Karpas-422 (cell line): Measurements from ENCODE around the gene ANGPTL4. TPM values are rescaled to one million over a fixed set of nuclear protein-coding genes. Genes with fewer than 3 reads are reported as not detected.
"Not testable (repeated sequence)": the region's sequence is repeated elsewhere in the genome, so short reads cannot be mapped to it uniquely, and the experiment has no call there.

Experiments used
- DNase-seq: peaks from one replicate; pipeline ENCODE4 v3.0.0-alpha.2; 2015
- H2AFZ ChIP-seq: fragments of 200-600 bp; sonication (generic); 2 replicates; pipeline ENCODE4 v1.6.1; 2014; ENCODE audit warnings: antibody characterized with exemption, low read length, mixed read lengths
- H3K27ac ChIP-seq: fragments of 200-600 bp; sonication (generic); 2 replicates; pipeline ENCODE4 v1.5.1; 2014; ENCODE audit warnings: mild to moderate bottlenecking, low read length, moderate library complexity
- H3K27me3 ChIP-seq: fragments of 200-600 bp; sonication (generic); 2 replicates; pipeline ENCODE4 v1.6.1; 2014; ENCODE audit warnings: low read length, mixed read lengths
- H3K36me3 ChIP-seq: fragments of 200-600 bp; sonication (generic); 2 replicates; pipeline ENCODE4 v1.6.1; 2014; ENCODE audit warnings: low read length, mixed read lengths; ENCODE audit not compliant: insufficient read depth
- H3K4me1 ChIP-seq: fragments of 200-600 bp; sonication (generic); 2 replicates; pipeline ENCODE4 v1.6.1; 2014; ENCODE audit warnings: mild to moderate bottlenecking, low read length, mixed read lengths
- H3K4me2 ChIP-seq: fragments of 200-600 bp; sonication (generic); 2 replicates; pipeline ENCODE4 v1.6.1; 2014; ENCODE audit warnings: low read length, low read depth, mild to moderate bottlenecking; ENCODE audit not compliant: poor library complexity, severe bottlenecking
- H3K4me3 ChIP-seq: fragments of 200-600 bp; sonication (generic); 2 replicates; pipeline ENCODE4 v1.5.1; 2014; ENCODE audit warnings: mild to moderate bottlenecking, antibody characterized with exemption, low read length, mixed read lengths
- H3K79me2 ChIP-seq: fragments of 200-600 bp; sonication (generic); 2 replicates; pipeline ENCODE4 v1.6.1; 2014; ENCODE audit warnings: mild to moderate bottlenecking, low read length, mixed read lengths
- H3K9ac ChIP-seq: fragments of 200-600 bp; sonication (generic); 2 replicates; pipeline ENCODE4 v1.6.0; 2014; ENCODE audit warnings: low read length
- H3K9me2 ChIP-seq: fragments of 200-600 bp; sonication (generic), shearing (Covaris generic); replicated peaks from 2 replicates; pipeline ENCODE4 v1.6.0; 2014; ENCODE audit warnings: mild to moderate bottlenecking, low read length, moderate library complexity; ENCODE audit not compliant: insufficient read depth
- H3K9me3 ChIP-seq: fragments of 300-700, 200-600 bp; sonication (generic); 2 replicates; pipeline ENCODE4 v1.6.1; 2014; ENCODE audit warnings: low read length, mixed read lengths
- H4K20me1 ChIP-seq: fragments of 200-600 bp; sonication (generic); 2 replicates; pipeline ENCODE4 v1.6.1; 2014; ENCODE audit warnings: mild to moderate bottlenecking, antibody characterized with exemption, low read length, low read depth; ENCODE audit not compliant: insufficient read depth
- total RNA-seq: library from RNA; depleted of rRNA; stranded (reverse); fragments of >200 nt; shearing (Covaris generic); gene quantifications from 2 replicates; pipeline ENCODE4 v1.2.3, GENCODE V29; 2014; ENCODE audit warnings: low replicate concordance

Gene ANGPTL4
- total RNA-seq, 1 experiment from 2014 or later, result not detected

DNA sequence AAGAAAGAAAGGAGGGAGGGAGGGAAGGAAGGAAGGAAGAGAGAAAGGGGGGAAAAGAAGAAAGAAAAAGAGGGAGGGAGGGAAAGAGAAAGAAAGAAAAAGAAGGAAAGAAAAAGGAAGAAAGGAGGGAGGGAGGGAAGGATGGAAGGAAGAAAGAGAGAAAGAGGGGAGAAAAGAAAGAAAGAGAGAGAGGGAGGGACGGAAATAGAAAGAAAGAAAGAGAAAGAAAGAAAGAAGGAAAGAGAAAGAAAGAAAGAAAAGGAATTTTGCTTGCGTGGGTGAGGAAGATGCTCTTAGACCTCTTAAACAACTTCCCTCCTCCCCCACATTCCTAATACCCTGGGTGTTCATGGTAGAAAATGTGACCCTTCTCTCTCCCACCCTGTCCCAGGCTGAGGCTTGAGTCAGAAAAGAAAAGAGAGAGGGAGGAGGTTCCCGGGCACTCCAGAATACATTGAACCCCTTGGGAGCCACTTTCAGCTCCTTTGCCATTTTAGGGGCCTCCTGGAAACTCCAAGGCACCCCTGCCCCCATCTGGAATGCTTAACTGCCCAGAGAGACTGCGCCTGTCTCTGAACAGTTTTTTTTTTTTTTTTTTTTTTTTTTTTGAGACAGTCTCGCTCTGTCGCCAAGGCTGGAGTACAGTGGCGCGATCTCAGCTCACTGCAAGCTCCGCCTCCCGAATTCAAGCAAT lies 11.7 kb upstream of the ANGPTL4 start:
- no peaks in the 10 kb centered on the region for H3K9me2 ChIP-seq
- no peak for DNase-seq
- no peaks in the 10 kb centered on the region for H3K36me3 ChIP-seq
- no peak overlapping the region for H3K4me2 ChIP-seq
- H3K9me3 ChIP-seq, result no peaks in the 10 kb centered on the region
- H3K27ac ChIP-seq, result no peak overlapping the region
- H3K4me1 ChIP-seq, result no peaks in the 10 kb centered on the region
- no peak overlapping the region for H3K9ac ChIP-seq
- H4K20me1 ChIP-seq, result no peaks in the 10 kb centered on the region
- H3K4me3 ChIP-seq, result no peak overlapping the region
- no peaks in the 10 kb centered on the region for H3K79me2 ChIP-seq
- H3K27me3 ChIP-seq, result no peaks in the 10 kb centered on the region
- no peak overlapping the region for H2AFZ ChIP-seq

DNA sequence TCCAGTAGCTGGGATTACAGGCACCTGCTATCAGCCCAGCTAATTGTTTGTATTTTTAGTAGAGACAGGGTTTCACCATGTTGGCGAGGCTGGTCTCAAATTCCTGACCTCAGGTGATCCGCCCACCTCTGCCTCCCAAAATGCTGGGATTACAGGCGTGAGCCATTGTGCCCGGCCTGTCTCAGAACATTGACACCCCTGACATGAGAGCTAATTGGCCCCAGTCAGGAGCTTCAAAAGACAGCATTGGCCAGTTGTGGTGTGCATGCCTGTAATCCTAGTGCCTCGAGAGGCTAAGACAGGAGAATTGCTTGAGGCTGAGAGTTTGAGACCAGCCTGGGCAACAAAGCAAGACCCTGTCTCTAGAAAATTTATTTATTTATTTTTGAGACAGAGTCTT lies 11.1 kb upstream of the ANGPTL4 start:
- H2AFZ ChIP-seq, H3K79me2 ChIP-seq, H3K4me1 ChIP-seq, H3K9ac ChIP-seq, H3K27ac ChIP-seq, H3K36me3 ChIP-seq, H3K9me2 ChIP-seq, DNase-seq, H3K9me3 ChIP-seq, H3K4me2 ChIP-seq, H3K4me3 ChIP-seq, H3K27me3 ChIP-seq, H4K20me1 ChIP-seq: not testable (repeated sequence)

DNA sequence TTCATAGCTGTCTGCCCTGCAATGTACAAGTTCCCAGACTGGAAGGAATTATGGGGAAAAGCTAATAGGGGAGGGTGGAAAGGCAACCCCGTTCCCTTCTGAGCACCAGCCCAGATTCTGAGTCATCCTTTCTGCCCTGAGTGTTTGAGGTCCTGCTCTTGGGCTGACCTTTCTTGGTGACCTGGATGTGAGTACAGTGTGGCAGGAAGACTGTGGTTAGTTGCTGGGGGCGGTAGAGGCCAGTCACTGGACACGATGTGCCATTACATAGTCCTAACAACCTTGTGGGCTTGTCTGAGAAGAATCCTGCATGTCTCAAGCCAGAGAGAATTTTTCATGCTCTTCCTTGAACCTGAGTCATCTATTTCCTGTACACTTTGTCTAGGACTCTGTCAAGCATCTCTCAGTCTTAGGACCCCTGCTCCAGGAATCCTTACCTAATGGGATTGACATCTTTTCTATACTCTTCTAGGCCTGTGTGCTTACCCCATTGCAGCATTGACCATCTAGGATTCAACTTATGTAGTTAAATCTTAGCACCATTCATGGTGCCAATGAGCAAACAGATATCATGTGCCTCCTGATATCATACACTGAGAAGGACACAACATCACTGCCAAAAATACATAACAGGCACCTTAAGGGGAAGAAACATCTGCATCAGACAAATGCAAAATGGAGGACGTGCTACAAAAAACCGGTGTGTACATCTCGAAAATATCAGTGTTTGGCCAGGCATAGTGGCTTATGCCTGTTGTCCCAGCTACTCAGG lies 8.1 kb upstream of the ANGPTL4 start:
- Histone ChIP-seq H4K20me1 (no peaks in the 10 kb centered on the region), H3K9me3 (no peaks in the 10 kb centered on the region), H3K36me3 (no peaks in the 10 kb centered on the region), H3K79me2 (no peaks in the 10 kb centered on the region), H3K4me2 (no peak overlapping the region), H3K9me2 (no peaks in the 10 kb centered on the region), H3K27ac (no peak overlapping the region), H3K4me1 (no peaks in the 10 kb centered on the region), H3K4me3 (no peak overlapping the region), H2AFZ (no peak overlapping the region), H3K9ac (no peak overlapping the region), H3K27me3 (no peaks in the 10 kb centered on the region)
- DNase-seq, result no peak

DNA sequence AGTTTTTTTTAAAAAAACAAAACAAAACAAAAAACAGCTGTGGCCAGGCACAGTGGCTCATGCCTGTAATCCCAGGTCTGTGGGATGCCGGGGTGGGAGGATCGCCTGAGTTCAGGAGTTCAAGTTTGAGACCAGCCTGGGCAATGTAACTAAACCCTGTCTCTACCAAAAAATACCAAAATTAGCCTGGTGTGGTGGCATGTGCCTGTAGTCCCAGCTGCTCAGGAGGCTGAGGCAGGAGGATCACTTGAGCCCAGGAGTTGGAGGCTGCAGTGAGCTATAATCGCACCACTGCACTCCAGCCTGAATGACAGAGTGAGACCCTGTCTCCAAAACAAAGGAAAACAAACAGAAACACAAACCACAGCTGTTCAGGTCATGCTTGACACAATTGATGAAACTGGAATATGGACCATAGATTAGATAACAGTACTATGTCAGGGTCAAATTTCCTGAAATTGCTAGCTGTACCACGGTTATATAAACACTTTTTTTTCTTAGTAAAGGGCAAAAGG lies 6.9 kb upstream of the ANGPTL4 start:
- Histone ChIP-seq H3K27me3 (no peaks in the 10 kb centered on the region), H3K9me3 (no peaks in the 10 kb centered on the region), H3K4me1 (no peaks in the 10 kb centered on the region), H3K79me2 (no peaks in the 10 kb centered on the region), H3K9me2 (no peaks in the 10 kb centered on the region), H3K4me3 (no peak overlapping the region), H2AFZ (no peak overlapping the region), H3K4me2 (no peak overlapping the region), H3K9ac (no peak overlapping the region), H3K27ac (no peak overlapping the region), H3K36me3 (no peaks in the 10 kb centered on the region), H4K20me1 (no peaks in the 10 kb centered on the region)
- DNase-seq, result no peak

DNA sequence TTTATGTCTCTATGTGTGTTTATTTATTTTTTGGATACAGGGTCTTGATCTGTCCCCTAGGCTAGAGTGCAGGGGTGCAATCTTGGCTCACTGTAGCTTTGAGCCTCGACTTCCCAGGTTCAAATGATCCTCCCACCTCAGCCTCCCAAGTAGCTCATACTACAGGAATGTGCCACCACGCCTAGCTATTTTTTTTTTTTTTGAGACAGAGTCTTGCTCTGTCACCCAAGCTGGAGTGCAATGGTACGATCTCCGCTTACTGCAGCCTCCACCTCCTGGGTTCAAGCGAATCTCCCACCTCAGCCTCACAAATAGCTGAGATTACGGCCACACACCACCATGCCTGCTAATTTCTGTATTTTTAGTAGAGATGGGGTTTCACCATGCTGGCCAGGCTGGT lies 5.0 kb upstream of the ANGPTL4 start:
- Histone ChIP-seq H4K20me1 (no peaks in the 10 kb centered on the region), H2AFZ (no peak overlapping the region), H3K27ac (no peak overlapping the region), H3K27me3 (no peaks in the 10 kb centered on the region), H3K4me2 (no peak overlapping the region), H3K36me3 (no peaks in the 10 kb centered on the region), H3K9me2 (no peaks in the 10 kb centered on the region), H3K4me1 (no peaks in the 10 kb centered on the region), H3K79me2 (no peaks in the 10 kb centered on the region), H3K4me3 (no peak overlapping the region), H3K9me3 (no peaks in the 10 kb centered on the region), H3K9ac (no peak overlapping the region)
- no peak for DNase-seq

DNA sequence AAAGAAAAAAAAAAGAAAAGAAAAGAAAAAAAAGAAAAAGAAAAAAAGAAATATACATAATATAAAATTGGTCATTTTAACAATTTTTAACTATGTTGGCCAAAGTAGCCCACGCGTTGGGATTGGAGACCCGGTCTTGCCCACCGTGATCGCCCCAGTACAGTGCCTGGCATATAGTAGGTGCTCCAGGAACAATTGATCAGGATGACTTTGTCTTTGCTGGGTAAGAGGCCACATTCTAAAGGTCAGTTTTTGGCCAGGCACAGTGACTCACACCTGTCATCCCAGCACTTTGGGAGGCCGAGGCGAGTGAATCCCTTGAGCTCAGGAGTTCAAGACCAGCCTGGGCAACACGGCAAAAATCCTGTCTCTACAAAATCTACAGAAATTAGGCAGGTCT lies 3.8 kb upstream of the ANGPTL4 start:
- no peak for DNase-seq
- H3K4me3 ChIP-seq, result no peak overlapping the region
- H3K4me1 ChIP-seq, result no peaks in the 10 kb centered on the region
- no peak overlapping the region for H3K27ac ChIP-seq
- H2AFZ ChIP-seq, result no peak overlapping the region
- no peak overlapping the region for H3K9ac ChIP-seq
- H3K27me3 ChIP-seq, result no peaks in the 10 kb centered on the region
- H3K9me3 ChIP-seq, result no peaks in the 10 kb centered on the region
- H3K9me2 ChIP-seq, result no peaks in the 10 kb centered on the region
- H3K4me2 ChIP-seq, result no peak overlapping the region
- H3K79me2 ChIP-seq, result no peaks in the 10 kb centered on the region
- H4K20me1 ChIP-seq, result no peaks in the 10 kb centered on the region
- no peaks in the 10 kb centered on the region for H3K36me3 ChIP-seq

DNA sequence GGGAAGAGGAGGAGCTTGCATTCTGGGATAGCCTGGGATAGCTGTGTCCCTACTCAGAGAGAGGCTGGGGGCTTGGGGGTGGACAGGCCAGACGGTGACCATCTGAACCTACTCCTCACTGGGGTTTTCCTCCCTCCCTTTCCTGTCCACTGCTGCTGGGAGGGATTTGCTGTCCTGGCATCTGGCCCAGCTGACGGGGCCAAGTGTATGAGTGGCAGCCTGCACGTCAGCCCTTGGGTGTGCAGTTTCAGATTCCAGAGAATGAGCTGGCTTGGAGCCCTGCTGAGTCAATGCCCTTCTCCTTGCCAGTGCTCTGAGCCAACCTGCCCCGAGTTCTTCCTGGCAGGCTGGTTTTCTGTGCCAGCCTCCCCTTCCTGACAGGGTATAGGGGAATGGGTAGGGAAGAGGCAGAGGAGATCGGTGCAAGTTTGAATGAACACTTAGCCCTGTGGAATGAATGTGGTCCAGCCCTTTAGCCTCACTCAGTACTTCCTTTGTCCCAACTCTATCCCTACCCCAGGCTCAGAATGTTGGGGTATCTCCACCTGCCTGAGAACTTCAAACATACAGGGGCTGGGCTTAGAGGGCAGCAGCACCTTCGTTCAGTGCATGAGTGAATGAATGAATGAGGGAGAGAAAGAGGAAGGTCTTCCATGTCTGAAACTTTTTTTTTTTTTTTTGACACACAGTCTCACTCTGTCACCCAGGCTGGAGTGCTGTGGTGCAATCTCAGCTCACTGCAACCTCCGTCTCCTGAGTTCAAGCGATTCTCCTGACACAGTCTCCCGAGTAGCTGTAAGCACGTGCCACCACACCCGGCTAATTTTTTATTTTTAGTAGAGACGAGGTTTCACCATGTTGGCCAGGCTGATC lies 1.8 kb upstream of the ANGPTL4 start:
- Histone ChIP-seq H3K4me2 (no peak overlapping the region), H4K20me1 (no peaks in the 10 kb centered on the region), H3K79me2 (no peaks in the 10 kb centered on the region), H3K4me3 (no peak overlapping the region), H3K27ac (no peak overlapping the region), H3K9ac (no peak overlapping the region), H3K36me3 (no peaks in the 10 kb centered on the region), H2AFZ (no peak overlapping the region), H3K9me3 (no peaks in the 10 kb centered on the region), H3K9me2 (no peaks in the 10 kb centered on the region), H3K4me1 (no peaks in the 10 kb centered on the region), H3K27me3 (no peaks in the 10 kb centered on the region)
- no peak for DNase-seq

DNA sequence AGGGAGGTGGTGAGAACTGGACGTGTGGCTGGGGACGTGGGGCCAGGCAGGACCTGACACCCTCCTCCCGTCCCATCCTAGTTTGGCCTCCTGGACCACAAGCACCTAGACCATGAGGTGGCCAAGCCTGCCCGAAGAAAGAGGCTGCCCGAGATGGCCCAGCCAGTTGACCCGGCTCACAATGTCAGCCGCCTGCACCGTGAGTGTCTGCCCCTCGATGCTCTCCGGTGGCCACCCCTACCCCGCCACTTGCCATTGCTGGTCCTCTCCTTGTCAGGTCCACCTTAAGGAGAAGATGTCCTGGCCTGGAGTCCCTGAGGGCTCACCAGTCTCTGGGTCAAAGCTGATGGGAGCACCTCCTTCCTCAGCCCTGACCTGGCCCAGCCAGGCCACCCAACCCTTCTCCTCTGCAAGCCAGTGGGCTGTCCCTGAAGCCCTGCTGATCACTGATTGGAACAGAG lies 2.2 kb downstream of the ANGPTL4 start:
- Histone ChIP-seq H3K9me2 (no peaks in the 10 kb centered on the region), H3K79me2 (no peaks in the 10 kb centered on the region), H4K20me1 (no peaks in the 10 kb centered on the region), H3K27ac (no peak overlapping the region), H3K9ac (no peak overlapping the region), H3K4me3 (no peak overlapping the region), H3K36me3 (no peaks in the 10 kb centered on the region), H3K4me1 (no peaks in the 10 kb centered on the region), H3K27me3 (no peaks in the 10 kb centered on the region), H3K9me3 (no peaks in the 10 kb centered on the region), H3K4me2 (no peak overlapping the region), H2AFZ (no peak overlapping the region)
- DNase-seq, result no peak
